ENCODE results near the gene PARP2.

DNA sequence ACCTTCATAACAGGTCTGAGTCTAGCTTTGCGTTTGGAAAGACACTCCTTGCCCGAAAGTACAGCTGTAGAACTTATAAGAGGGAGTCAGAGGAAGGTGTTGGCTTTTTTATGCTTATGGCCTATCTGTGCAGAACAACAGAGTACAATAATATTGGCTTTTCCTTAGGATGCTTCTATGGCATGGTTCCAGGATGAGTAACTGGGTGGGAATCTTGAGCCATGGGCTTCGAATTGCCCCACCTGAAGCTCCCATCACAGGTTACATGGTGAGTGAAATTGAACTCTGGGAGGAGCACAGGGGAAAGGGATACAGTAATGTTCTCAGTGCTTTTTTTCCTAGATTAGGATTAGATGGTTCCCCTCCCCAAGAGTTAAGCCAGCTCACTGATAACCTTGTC, 13.0 kb downstream of the PARP2 start:
- TF ChIP-seq, protein P1, sequence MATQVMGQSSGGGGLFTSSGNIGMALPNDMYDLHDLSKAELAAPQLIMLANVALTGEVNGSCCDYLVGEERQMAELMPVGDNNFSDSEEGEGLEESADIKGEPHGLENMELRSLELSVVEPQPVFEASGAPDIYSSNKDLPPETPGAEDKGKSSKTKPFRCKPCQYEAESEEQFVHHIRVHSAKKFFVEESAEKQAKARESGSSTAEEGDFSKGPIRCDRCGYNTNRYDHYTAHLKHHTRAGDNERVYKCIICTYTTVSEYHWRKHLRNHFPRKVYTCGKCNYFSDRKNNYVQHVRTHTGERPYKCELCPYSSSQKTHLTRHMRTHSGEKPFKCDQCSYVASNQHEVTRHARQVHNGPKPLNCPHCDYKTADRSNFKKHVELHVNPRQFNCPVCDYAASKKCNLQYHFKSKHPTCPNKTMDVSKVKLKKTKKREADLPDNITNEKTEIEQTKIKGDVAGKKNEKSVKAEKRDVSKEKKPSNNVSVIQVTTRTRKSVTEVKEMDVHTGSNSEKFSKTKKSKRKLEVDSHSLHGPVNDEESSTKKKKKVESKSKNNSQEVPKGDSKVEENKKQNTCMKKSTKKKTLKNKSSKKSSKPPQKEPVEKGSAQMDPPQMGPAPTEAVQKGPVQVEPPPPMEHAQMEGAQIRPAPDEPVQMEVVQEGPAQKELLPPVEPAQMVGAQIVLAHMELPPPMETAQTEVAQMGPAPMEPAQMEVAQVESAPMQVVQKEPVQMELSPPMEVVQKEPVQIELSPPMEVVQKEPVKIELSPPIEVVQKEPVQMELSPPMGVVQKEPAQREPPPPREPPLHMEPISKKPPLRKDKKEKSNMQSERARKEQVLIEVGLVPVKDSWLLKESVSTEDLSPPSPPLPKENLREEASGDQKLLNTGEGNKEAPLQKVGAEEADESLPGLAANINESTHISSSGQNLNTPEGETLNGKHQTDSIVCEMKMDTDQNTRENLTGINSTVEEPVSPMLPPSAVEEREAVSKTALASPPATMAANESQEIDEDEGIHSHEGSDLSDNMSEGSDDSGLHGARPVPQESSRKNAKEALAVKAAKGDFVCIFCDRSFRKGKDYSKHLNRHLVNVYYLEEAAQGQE (IDR thresholded peaks at IDR 0.05; ENCODE audit: borderline replicate concordance), result no peak
- no peak for TF ChIP-seq EP300 (conservative IDR thresholded peaks at IDR 0.05; ENCODE audit: poor library complexity, severe bottlenecking)
- no peak for TF ChIP-seq POLR2AphosphoS5 (IDR thresholded peaks at IDR 0.05)
- TF ChIP-seq EZH2 (IDR thresholded peaks at IDR 0.05; ENCODE audit: borderline replicate concordance, insufficient read depth, low read length, poor library complexity, severe bottlenecking), result no peak
